CD4-positive, alpha-beta T cell treated with Interleukin-6 for 4 hours (primary cell): ENCODE results near the gene ATP11C.

Experiments used
- DNase-seq: peaks from one replicate; pipeline ENCODE4 v3.0.0-alpha.2; 2020; ENCODE audit warnings: mixed read lengths

Gene ATP11C

DNA sequence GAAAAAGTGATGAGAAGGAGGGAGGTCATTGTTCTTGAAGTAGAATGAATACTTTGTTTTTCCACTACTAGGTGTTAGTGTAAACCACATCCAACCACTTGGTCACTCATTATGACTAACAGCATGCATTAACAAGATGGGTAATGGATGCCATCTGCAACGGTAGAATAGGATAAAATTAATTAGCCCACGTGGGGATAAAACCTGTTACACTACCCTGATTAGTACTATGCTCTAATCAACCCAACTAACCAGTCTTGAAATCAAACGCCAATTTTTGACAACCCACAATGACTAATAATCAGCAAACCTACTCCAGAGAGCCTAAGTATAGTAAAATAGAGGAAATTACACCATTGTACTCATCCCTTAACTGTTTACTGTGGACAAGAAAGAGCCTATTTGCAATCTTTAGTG lies 131.4 kb downstream of the ATP11C start:
- no peak for DNase-seq

DNA sequence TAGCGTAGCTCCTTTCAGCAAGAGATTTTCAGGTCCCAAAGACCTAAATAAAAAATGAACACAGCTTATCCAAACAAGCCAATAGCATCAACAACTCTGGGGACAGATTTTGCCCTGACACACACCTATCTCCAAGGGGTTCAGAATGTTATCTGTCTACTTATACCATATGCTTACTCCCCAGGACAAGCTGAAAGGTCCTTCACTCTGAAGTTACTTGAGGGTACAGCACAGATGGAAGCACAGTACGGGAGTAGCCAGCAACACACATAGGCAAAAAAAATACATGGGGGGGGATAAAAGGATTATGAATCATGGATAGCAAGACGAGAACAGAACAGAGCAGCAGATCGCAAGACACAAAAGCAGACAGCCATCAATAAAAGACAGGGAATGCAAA lies 134.2 kb downstream of the ATP11C start:
- no peak for DNase-seq

DNA sequence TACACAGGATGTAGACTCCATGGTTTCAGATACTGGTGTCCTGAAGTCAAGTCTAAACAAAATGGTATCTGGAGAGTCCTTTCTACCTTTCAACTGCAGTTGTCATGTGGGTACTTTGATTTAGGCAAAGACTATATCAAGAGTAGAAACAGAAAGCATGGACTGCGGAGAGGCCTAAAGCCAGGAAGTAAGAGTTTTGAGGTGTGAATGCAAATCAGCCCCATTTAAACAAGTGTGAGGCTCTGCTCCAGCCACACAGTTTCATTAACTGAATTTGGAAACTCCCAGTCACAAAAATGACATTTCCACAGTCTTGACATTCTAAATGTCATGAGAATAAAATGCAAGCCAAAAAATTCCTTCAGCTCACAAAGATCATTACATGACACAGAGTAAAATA lies 137.7 kb downstream of the ATP11C start:
- no peak for DNase-seq

DNA sequence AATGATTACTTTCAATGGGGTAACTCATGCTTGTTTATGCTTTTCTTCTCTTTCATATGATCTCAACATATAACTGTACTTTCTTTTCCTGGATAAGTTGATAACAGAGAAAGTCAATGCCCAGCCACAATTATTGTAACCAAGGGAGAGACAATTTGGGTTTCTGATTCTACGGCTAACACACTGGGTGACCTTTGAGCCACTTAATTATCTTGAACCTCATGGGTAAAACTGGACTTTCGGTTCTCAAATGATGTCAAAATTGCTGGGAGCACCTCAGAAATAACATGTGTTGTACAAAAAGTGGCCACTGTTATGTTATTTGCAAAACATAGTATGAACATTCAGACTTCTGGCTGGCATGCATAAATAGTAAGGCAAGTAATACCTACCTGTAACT lies 145.3 kb downstream of the ATP11C start:
- no peak for DNase-seq

DNA sequence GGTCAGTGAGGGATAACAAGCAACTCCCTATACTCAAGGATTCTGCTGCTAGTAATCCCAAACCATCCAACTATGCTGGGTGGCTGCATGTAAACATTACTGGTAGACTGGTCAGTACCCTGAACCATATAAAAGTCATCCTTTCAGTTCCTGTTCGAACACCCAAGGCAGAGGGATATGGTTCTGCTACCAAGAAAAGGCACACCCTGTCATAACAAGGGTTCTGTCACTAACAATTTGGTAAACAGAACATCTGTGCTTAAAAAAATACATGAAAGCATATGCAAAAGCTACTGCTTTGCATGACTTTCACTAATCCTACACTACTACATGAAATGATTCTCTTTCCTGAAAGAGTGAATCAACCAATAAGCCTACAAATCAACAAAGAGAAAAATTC lies 148.0 kb downstream of the ATP11C start:
- DNase-seq = no peak

DNA sequence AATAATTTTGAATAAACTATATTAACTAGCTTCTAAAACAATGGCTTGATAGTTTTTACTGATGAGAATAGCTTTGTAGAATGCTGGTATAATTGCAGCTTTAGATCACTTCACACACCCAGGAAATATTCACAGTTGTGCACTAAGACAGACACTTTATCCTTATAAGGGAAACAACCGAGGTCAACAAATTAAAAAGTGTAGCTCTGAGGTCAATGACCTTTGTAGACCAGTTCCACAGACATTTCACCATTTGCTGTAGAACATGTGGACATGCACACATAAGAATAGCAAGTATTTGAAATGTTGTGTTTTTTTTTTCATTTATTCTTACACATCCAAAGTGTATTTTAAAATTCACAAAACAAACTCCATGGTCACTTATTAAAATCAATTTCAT lies 148.9 kb downstream of the ATP11C start:
- DNase-seq = no peak

DNA sequence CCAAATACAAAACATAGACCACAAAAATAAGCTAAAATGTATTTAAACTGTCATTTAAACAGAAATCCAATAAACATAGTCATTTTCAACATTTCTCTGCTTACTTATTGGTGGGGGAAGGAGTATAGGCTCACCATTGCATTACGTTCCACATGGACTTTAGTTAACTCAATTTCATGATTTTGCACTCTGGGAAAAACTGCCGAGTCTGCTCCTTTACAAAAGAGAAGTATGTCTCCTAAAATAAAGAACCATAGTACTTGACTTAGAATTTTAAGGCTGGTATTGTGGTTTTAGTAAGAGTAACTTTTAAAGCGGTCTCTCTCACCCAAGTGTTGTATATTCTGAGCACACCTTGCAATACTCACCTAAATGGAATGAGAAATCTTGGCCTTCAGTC lies 149.8 kb downstream of the ATP11C start:
- DNase-seq = no peak

DNA sequence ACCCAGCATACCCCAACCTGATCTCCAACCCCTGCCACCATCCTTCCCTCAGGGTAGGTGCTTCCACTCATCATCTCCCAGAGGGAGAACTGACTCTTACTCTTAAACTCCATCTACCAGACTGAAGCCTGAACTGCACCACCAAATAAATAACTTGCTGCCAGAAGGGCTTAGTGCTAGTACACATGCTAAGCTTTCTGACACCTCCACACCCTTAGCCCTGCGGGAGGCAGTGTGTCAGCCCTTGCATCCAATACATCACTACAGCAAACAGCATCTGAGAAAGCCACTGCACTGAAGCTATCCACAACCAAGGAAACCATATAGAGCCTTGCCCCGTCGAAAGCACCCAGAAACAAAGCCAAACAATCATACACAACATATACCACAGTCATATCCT lies 156.3 kb downstream of the ATP11C start:
- DNase-seq = no peak

DNA sequence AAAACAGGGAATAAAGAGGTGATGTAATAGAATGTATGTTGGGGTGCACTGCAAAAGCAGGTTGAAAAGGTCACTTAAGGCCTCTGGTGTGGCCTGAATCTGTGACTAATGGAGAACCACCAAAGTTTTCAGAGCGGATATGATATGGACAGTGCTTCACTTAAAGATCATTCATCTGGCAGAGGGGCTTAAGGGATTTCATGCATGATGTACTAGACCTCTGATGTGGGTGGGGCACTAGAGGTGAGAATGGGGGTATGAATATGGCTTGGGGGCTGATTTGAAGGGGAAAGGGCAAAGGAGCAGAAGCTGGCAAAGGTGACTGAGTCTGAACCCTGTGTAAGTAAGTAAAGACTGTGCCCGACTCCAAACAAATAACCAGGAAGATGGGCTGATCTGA lies 162.5 kb downstream of the ATP11C start:
- no peak for DNase-seq

DNA sequence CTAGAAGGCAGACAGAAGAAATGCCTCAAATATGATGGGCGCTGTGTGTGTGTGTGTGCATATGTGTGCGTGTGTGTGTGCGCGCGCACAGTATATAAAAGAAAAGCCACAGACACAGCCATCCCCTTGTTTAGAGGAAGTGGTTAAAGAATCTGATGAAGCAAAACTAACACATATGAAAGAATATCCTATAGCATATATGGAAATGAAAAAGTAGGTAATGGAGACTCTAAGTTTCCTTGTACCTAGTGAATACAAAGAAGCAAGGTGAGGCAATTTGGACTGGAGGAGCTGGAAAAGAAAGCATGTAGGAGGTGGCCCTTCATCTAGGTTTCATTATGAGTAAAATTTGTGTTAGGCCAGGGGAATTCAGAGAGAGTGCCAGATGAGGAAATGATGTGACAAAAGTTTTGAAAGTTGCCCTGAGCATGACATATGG lies 166.3 kb downstream of the ATP11C start:
- peak; percentile 31 for DNase-seq

DNA sequence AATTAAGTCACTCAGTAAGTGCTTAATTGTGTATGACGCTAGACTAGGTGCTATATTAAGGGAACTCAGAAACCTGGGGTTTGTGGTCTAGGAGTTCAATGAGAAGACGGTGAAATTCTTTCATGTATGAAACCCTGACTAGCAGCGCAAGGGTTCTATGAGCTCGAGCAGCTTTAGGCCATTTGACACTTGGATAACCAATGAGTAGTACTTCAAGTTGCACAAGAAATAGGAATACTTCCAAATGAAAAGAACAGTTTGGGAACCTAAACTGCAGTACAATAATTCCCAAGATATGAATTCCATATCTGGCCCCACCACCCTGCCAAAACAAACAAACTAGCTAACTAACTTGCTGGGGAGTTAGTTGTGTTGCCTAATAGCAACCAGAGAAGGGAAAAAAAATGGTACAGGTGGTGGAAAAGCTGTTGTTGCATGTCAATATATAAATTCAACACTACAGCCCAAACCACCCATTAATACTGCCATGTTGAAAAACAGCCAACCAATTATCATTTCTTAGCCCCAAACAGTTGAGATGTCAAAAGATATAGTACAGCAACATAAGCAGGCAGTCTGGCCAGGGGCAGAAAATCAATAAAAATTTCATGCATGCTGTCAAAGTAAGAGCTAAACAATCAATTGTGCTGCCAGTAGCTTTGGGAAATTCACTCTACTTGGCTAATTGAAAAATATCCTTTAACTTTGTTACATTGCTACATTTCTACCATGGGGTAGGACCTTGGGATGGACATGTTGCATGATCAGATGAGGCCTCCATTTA lies 170.3 kb downstream of the ATP11C start:
- DNase-seq = no peak

DNA sequence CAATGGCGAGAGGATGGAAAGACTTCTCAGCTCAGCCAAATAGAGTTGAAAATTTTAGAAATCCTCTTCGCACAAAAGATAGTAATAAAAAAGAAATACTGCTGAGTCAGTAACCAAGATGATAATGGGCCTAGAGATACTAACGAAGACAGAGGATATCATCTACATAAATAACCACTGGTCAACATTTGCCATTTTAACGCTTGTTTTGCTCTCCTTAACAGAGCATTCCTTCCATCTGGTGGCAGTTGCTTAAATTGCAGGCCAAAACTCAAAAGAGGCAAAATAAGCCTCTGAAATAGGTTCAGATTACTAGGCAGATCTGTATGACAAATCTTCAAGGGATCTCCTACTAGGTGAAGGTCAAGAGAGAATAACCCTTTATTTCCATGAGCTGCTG lies 173.2 kb downstream of the ATP11C start:
- no peak for DNase-seq

DNA sequence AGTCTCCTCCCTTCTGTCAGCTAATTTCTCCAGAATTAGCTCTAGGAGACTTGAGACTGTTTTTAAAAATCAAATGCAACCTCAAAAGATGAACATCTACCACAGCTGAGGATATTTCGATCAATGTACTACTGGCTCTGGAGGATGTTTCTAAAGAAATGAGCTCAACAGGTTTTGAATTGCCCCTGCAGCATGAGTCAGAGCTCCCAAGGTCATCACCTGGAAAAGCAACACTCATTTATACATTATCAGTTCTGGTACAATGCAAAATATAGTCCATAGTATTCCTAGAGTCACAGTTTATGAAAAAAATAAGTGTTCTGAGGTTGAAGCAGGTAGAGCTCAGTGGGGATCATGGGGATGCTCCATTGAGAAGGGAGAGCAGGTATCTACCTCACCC lies 174.0 kb downstream of the ATP11C start:
- no peak for DNase-seq

DNA sequence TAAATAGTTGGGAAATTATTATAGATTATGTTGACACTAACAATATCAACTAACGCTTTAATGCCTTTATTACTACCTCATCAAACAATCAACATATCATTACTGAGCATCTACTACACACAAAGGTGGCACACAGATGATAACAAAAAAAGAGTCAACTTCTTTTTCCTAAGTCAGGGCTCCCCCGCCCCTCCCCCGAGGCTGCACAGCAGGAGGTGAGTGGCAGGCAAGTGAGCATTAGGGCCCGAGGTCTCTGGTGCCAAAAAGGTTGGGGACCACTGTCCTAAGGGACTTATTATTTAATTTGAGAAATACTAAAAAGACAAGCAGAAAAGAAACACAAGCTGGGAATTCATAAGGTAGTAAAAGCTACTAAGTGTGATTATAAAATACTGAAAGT lies 174.6 kb downstream of the ATP11C start:
- DNase-seq = no peak

DNA sequence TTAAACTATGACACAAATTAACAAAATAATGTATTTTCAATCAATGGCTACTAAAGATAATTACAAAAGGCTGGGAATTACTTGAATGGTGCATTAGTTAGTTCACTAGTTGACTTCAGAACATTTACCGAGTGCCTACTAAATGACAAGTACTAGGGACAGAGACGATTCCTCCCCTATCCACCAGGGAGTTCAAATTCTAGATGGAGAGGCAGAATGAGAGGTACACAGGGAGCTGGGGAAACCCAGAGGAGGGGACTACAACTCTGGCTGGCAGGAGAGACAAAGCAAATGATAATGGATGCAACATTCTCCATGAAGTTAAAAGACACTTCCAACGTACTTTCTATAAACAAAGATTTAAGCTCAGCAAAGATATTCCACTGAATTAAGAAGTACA lies 181.8 kb downstream of the ATP11C start:
- DNase-seq = no peak

DNA sequence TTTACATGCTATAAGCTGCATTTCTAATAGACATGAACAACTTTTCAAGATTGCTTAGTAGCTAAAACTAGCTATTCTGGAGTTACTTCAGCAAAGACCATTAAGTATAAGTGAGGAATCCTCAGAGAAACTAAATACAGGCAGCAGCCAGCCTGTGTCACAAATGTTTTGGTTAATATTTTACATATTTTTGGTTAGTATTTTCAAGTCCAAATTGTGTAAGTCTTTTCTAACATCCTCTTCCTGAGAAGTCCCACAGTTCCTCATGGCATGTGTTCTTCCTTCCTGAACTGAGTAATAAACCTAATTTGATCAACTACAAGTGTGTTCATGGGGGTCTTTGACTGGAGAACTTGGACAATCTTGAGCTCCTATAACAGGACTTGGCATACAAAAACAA lies 182.5 kb downstream of the ATP11C start:
- DNase-seq = no peak

DNA sequence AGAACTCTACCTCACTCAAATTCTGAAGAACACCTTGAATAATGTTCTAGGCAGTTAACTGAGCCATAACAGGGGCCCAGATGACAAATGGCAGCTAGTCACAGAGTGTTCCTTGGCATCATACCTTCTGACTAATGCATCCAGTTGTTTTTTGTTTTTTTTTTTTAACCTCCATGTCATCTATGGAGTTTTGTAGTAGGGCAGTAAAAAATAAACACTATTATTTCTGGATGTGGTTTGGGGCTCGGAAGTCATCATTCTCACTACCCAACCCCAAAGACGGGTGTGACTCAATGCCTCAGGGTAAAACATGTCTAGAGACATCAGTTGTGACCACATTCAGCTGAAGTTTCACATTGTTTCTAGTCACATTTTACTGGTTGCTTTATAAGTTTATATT lies 193.7 kb downstream of the ATP11C start:
- DNase-seq = peak; percentile 6

DNA sequence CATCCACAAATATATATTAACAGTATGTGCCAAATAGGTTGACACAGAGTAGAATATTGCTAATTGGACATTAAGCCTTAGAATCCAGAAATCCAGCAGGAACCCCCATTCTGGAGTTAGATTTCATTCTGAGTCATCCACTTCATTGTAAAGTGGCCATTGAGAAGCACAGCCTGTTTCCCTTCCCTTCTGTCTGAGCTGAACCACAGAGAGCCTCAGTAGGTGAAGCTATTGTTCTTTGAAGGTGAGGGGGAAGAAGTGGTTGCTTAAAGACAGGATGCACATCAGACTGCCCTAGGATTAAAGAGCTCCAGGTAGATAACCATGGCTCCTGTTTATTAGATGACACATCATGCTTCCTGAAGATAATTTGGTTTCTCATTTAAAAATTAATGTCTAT lies 194.3 kb downstream of the ATP11C start:
- no peak for DNase-seq

DNA sequence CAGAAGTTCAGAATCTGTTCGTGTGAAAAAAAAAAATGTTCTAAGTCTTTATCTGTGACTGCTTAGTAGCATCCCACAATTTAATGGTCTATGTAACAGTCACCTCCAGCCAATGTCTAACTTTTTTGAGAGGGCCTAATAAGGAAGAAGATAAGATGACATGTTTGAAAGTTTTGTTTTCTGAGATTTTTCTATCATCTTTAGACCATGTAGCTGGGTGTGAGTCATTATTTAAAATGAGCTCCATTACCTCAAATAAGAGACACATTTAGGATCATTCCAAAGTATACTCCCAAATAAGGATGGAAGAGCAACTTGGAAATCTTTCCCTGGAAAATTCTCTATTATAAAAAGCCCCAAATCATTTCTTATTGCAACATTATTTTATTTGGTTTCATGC lies 196.7 kb downstream of the ATP11C start:
- no peak for DNase-seq

DNA sequence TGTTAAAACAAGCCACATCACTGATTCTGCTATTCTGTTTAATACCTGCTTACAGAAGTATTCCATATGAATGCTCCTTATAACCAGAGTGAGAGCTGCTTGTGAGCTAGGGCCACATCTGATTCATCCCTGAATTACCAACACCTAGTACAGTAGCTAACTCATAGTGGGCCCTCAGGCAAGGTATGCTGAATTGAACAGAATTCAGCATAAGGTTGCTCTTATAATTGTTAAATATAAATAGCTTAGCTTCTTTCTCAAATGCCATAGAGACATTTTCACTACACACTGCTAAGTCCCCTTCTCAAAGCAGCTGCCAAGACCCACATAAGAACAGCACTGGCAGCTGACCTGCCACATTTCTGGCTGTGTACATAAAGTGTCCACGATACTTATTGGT lies 197.9 kb downstream of the ATP11C start:
- no peak for DNase-seq

DNA sequence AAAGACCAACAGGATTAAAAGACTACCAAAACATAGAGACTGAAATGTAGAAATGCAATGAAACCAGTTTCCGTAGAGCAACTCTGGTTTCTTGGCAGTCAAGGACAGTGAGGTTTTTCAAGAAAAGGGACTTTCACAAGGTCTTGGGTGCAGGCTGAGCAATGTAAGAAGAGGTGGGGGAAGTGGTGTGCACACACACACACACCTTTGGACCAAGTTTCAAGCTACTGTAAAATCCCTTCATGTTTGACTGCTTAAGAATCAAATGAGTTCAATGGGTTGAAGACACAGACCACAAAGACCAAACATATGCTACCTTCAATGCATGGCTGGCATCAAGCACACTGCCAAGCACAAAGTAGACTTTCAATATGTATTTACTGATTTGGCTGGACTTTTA lies 207.1 kb downstream of the ATP11C start:
- no peak for DNase-seq

DNA sequence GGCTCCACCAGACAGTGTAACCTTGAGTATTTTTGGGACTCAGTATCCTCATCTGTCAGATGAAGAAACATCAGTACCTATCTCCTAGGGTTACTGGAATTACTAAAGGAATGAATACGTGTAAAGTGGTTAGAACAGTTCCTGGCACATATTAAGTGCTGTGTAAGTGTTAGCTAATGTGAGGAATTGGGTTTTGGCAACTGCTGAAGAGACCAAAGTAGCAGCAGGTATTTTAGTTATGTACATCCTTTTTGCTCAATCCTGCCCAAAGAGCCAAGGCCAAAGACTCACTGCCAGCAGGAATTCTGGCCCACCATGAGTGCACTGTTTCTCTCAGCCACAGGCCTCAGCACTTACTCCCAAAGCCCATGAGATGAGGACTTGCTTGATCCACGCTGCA lies 208.2 kb downstream of the ATP11C start:
- no peak for DNase-seq

DNA sequence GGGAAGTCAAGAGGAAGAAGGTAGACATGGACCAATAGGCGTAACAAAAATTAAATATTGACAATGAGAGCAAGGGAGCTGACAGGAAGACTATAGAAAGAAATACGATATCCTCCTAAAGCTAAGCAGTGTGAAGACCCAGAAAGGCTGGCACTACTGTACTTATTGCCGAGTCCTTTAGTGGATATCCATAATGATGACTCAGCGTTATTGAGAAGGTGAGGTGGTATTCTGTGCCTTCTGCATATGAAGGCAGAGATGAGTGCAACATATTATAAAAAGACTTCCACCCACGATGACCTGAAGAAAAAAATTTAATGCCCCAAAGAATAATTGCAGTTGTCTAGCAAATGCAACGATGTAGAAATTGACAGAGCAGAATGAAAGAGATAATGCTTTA lies 211.9 kb downstream of the ATP11C start:
- no peak for DNase-seq

DNA sequence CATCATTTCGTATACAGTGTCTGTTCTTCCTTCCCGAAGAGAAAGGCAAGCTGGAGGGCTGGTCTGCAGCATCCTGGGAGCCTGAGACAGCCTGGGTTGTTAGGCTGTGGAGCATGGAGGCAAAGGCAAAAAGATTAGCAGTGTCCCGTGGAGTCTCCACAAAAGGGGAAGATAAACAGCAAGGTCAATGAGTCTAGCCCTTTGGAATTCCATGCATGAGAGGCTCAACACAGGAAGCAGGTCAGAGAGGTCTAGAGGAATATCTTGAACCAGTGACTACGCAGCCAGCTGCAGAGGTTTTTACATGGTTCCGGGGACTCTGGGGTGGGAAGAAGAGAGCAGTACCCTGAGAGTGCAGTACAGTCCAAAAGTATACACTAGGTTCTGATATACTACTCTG lies 212.7 kb downstream of the ATP11C start:
- no peak for DNase-seq

DNA sequence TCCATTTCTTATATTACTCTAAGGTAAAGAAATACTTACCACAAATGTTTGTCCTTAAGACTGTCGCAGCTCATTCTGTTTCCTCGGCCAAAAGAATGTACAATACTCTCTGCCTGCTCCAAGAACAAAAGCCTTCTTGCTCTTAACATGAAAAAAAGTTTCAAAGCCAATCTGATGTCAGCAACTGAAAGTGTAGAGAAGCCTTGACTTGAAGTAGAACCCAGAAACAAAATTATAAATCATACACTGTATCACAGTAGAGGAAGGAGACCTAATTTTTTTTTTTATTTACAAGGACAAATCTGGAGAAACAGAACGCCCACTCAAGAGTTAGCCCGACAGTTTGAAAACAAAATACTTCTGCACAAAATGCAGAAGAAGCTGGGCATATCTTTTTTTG lies 224.8 kb downstream of the ATP11C start, which contains the start of gene MCF2:
TSS of gene MCF2 (minus strand) at position 101 of the 400 bp plus-strand sequence. CDS start 56,423 bp downstream, outside the sequence.
- DNase-seq = no peak
